Measurements from ENCODE around the gene DISP2. TPM values are rescaled to one million over a fixed set of nuclear protein-coding genes. Genes with fewer than 3 reads are reported as not detected.

The DISP2 gene
- total and polyA plus RNA-seq, 2 of the 8 experiments (the other 6 are each of a cell fraction or from before 2014, with no cell fraction given): 0.45 to 1.2 TPM

GRCh38 chr15:40355976-40356585 lies 1.9 kb upstream of the DISP2 start (continued):
- TF ChIP-seq TBP (IDR thresholded peaks at IDR 0.05; ENCODE audit: low read depth, low read length) (no peak), MAFK (IDR thresholded peaks at IDR 0.05; ENCODE audit: low read depth, low read length) (no peak)

All from H1 (cell line).